Keratinocyte (primary cell): Measurements from ENCODE around the gene ZBTB5.

ENCODE experiments used
- CTCF ChIP-seq, 3 experiments: IDR thresholded peaks in 1 of 3; conservative IDR thresholded peaks in 1 of 3; optimal IDR thresholded peaks in 1 of 3; 2 replicates in 2 of 3; 3 replicates in 1 of 3; pipeline versions ENCODE3 to v1.5.1; 2011; ENCODE audit warnings: low read length in 3 of 3, mild to moderate bottlenecking in 3 of 3, moderate library complexity in 2 of 3, control low read depth in 1 of 3, inconsistent platforms in 1 of 3; ENCODE audit not compliant: insufficient read depth in 2 of 3; ENCODE audit errors: extremely low read depth in 1 of 3
- EZH2 ChIP-seq: IDR thresholded peaks from one replicate; pipeline ENCODE4 v1.6.1; 2012; ENCODE audit warnings: inconsistent platforms, mild to moderate bottlenecking, low read length, moderate library complexity

GRCh38 chr9:37436540-37436939 is 28.7 kb downstream of the ZBTB5 start:
- no peak for TF ChIP-seq CTCF (optimal IDR thresholded peaks at IDR 0.05 in 1 of 3, IDR thresholded peaks at IDR 0.05 in 1 of 3, conservative IDR thresholded peaks at IDR 0.05 in 1 of 3; ENCODE audit: extremely low read depth in 1 of 3, insufficient read depth in 2 of 3, low read length in 3 of 3)
- no peak for TF ChIP-seq EZH2
